ENCODE data around the gene CHD9.
"Not testable (repeated sequence)": the region's sequence is repeated elsewhere in the genome, so short reads cannot be mapped to it uniquely, and the experiment has no call there.

CHD9 gene

GRCh38 chr16:53075461-53075860 lies 20.7 kb downstream of the CHD9 start:
- DNase-seq (ENCODE audit: low read depth in 2 of 2) = not testable (repeated sequence)

GRCh38 chr16:53078247-53078646 lies 23.5 kb downstream of the CHD9 start:
- DNase-seq (ENCODE audit: low read depth in 2 of 2) = no peak

- DNase-seq (ENCODE audit: low read depth in 2 of 2) = no peak
Observed at GRCh38 chr16:53078765-53079485, 24.1 kb downstream of the CHD9 start.

GRCh38 chr16:53080345-53081031 lies 25.7 kb downstream of the CHD9 start:
- no peak for DNase-seq (ENCODE audit: low read depth in 2 of 2)

GRCh38 chr16:53081032-53081424 lies 26.2 kb downstream of the CHD9 start:
- DNase-seq (ENCODE audit: low read depth in 2 of 2) = no peak

GRCh38 chr16:53081686-53082407 lies 27.1 kb downstream of the CHD9 start:
- DNase-seq (ENCODE audit: low read depth in 2 of 2) = no peak

GRCh38 chr16:53082509-53082908 lies 27.7 kb downstream of the CHD9 start:
- no peak for DNase-seq (ENCODE audit: low read depth in 2 of 2)

- DNase-seq (ENCODE audit: low read depth in 2 of 2) = no peak
Observed at GRCh38 chr16:53083119-53083518, 28.3 kb downstream of the CHD9 start.

GRCh38 chr16:53084141-53084541 lies 29.4 kb downstream of the CHD9 start:
- no peak for DNase-seq (ENCODE audit: low read depth in 2 of 2)

- DNase-seq (ENCODE audit: low read depth in 2 of 2) = no peak
Observed at GRCh38 chr16:53084746-53085334, 30.0 kb downstream of the CHD9 start.

GRCh38 chr16:53085369-53085843 lies 30.6 kb downstream of the CHD9 start:
- DNase-seq (ENCODE audit: low read depth in 2 of 2) = no peak

GRCh38 chr16:53085931-53086421 lies 31.2 kb downstream of the CHD9 start:
- no peak for DNase-seq (ENCODE audit: low read depth in 2 of 2)

- no peak for DNase-seq (ENCODE audit: low read depth in 2 of 2)
Observed at GRCh38 chr16:53087101-53087500, 32.3 kb downstream of the CHD9 start.

GRCh38 chr16:53089434-53090285 lies 34.9 kb downstream of the CHD9 start:
- DNase-seq (ENCODE audit: low read depth in 2 of 2) = no peak

- no peak for DNase-seq (ENCODE audit: low read depth in 2 of 2)
Observed at GRCh38 chr16:53090286-53090590, 35.4 kb downstream of the CHD9 start.

GRCh38 chr16:53090591-53091411 lies 36.0 kb downstream of the CHD9 start:
- no peak for DNase-seq (ENCODE audit: low read depth in 2 of 2)

GRCh38 chr16:53091466-53092211 lies 36.8 kb downstream of the CHD9 start:
- DNase-seq (ENCODE audit: low read depth in 2 of 2) = no peak

GRCh38 chr16:53092284-53092683 lies 37.5 kb downstream of the CHD9 start:
- no peak for DNase-seq (ENCODE audit: low read depth in 2 of 2)

GRCh38 chr16:53093162-53093744 lies 38.5 kb downstream of the CHD9 start:
- no peak for DNase-seq (ENCODE audit: low read depth in 2 of 2)
